ENCODE data around the gene CYB5A.

- TF ChIP-seq CTCF (IDR thresholded peaks at IDR 0.05) (no peak), POLR2A (IDR thresholded peaks at IDR 0.05) (no peak)
Measured at GRCh38 chr18:74241970-74242369, 49.8 kb downstream of the CYB5A start.

All from gastroesophageal sphincter (tissue), 3 donors.